Right cardiac atrium (tissue), 5 donors: ENCODE data around the gene GTF3C2. TPM values are rescaled to one million over a fixed set of nuclear protein-coding genes. Genes with fewer than 3 reads are reported as not detected.

Experiments used
- ATAC-seq, 2 donors: fragments of 200-7000 bp; cut with Tn5 transposase; one replicate each; pipeline versions ENCODE4 v1.8.0 to v1.9.1; 2020; ENCODE audit warnings: moderate library complexity in 2 of 2, mild to moderate bottlenecking in 1 of 2
- DNase-seq, 3 donors: peaks; one replicate each; pipeline ENCODE4 v3.0.0-alpha.2; 2020
- H3K27ac ChIP-seq: one replicate; pipeline ENCODE4 v1.5.1; 2013; ENCODE audit warnings: mild to moderate bottlenecking, low read length, control low read depth, moderate library complexity
- H3K27me3 ChIP-seq: one replicate; pipeline ENCODE4 v1.6.1; 2013; ENCODE audit not compliant: control insufficient read depth, insufficient read depth
- H3K4me1 ChIP-seq: one replicate; pipeline ENCODE4 v1.6.1; 2013; ENCODE audit warnings: low read length; ENCODE audit not compliant: control insufficient read depth, insufficient read depth
- H3K4me3 ChIP-seq: one replicate; pipeline ENCODE4 v1.5.1; 2013; ENCODE audit warnings: low read length, control low read depth
- H3K9me3 ChIP-seq: one replicate; pipeline ENCODE4 v1.6.1; 2013; ENCODE audit warnings: low read length; ENCODE audit not compliant: control insufficient read depth
- WGBS: extraction: QIAGEN DNeasy Blood & Tissue Kit; methylation state at CpG from one replicate; pipeline ENCODE4 v1.1.7; 2013; 5-methylcytosine and 5-hydroxymethylcytosine counted together
- intact Hi-C, 4 donors: fragments of 100-400 bp; cut with DNase I; formaldehyde crosslinking; loops; one replicate each; pipeline versions ENCODE4 v1.11.0 to v1.14.0; 2022 to 2023
- polyA plus RNA-seq: library from polyadenylated mRNA; stranded (reverse); fragments of 200-250 nt; gene quantifications from one replicate; pipeline ENCODE4 v1.2.3, GENCODE V29; 2013
- total RNA-seq, 4 donors: library from RNA; stranded (reverse); fragmentation: NEBNext Ultra II Directional; extraction: Animal tissue kit (Norgen Biotek cat#: 25700); gene quantifications; one replicate each; pipeline ENCODE4 v1.2.1, GENCODE V29; 2021
- donor health status: healthy with polysubstance abuse.
- donor health status: DM: no; HTN: yes; CAD: no.
- donor health status: DM: no; HTN: no; CAD: no.
- donor health status: DM: no; HTN: yes; CAD: no; lungs with severe emphysema.
- donor health status: DM: yes; HTN: yes; CAD: no.

GTF3C2 gene
- total and polyA plus RNA-seq, 5 donors, result 16.9 to 32.1 (median 24.9) TPM

GRCh38 chr2:27379383-27379835 is 22.8 kb upstream of the GTF3C2 start:
- peaks cover 2% of the 10 kb centered on the region for H3K4me1 ChIP-seq
- DNase-seq (no peak), ATAC-seq (no peak)
- no peaks in the 10 kb centered on the region for H3K9me3 ChIP-seq
- WGBS, result 79% methylated on average over 2 of the region's 2 CpGs
- no peaks in the 10 kb centered on the region for H3K27me3 ChIP-seq
- H3K27ac ChIP-seq, result no peak overlapping the region
- intact Hi-C loops, result no loop called here
- peak overlapping the region; percentile 80 for H3K4me3 ChIP-seq

- Histone ChIP-seq H3K4me3 (no peak overlapping the region), H3K27me3 (no peaks in the 10 kb centered on the region), H3K4me1 (peaks cover 2% of the 10 kb centered on the region), H3K27ac (no peak overlapping the region), H3K9me3 (no peaks in the 10 kb centered on the region)
- 86% methylated on average over 9 of the region's 9 CpGs for WGBS
- intact Hi-C loops, result no loop called here
- peak in 1 of 3 donors; percentile 68 for DNase-seq
- no peak for ATAC-seq
These were observed 22.3 kb upstream of the GTF3C2 start for GRCh38 chr2:27378809-27379290.

- no peaks in the 10 kb centered on the region for H3K9me3 ChIP-seq
- no peak overlapping the region for H3K27ac ChIP-seq
- ATAC-seq (no peak), DNase-seq (peak; percentile 35 to 70 (median 67))
- H3K4me3 ChIP-seq, result no peak overlapping the region
- peaks cover 2% of the 10 kb centered on the region for H3K4me1 ChIP-seq
- H3K27me3 ChIP-seq, result no peaks in the 10 kb centered on the region
- WGBS, result 80% methylated on average over 29 of the region's 29 CpGs
- intact Hi-C loops, result no loop called here
These were observed 21.7 kb upstream of the GTF3C2 start for GRCh38 chr2:27378096-27378808.

- DNase-seq, result peak in 2 of 3 donors; percentile 60 to 61
- intact Hi-C loops, result no loop called here
- WGBS, result 88% methylated on average over 18 of the region's 18 CpGs
These were observed 21.1 kb upstream of the GTF3C2 start for GRCh38 chr2:27377618-27378095.

GRCh38 chr2:27376866-27377617 is 20.5 kb upstream of the GTF3C2 start:
- no peaks in the 10 kb centered on the region for H3K9me3 ChIP-seq
- DNase-seq, result no peak
- intact Hi-C loops, result no loop called here
- H3K4me3 ChIP-seq, result no peak overlapping the region
- no peak for ATAC-seq
- no peaks in the 10 kb centered on the region for H3K27me3 ChIP-seq
- H3K27ac ChIP-seq, result no peak overlapping the region
- H3K4me1 ChIP-seq, result peaks cover 5% of the 10 kb centered on the region
- WGBS, result 64% methylated on average over 10 of the region's 10 CpGs

More at GRCh38 chr2:27377618-27378095, 21.1 kb upstream of the GTF3C2 start:
- Histone ChIP-seq H3K9me3 (no peaks in the 10 kb centered on the region), H3K27ac (no peak overlapping the region), H3K4me3 (no peak overlapping the region), H3K4me1 (peaks cover 2% of the 10 kb centered on the region), H3K27me3 (no peaks in the 10 kb centered on the region)
- no peak for ATAC-seq

- intact Hi-C loops, result no loop called here
- no peak overlapping the region for H3K4me3 ChIP-seq
- 80% methylated on average over 16 of the region's 16 CpGs for WGBS
- ATAC-seq (no peak), DNase-seq (peak in 1 of 3 donors; percentile 43)
- H3K27ac ChIP-seq, result no peak overlapping the region
- H3K4me1 ChIP-seq, result peaks cover 5% of the 10 kb centered on the region
- no peaks in the 10 kb centered on the region for H3K9me3 ChIP-seq
- H3K27me3 ChIP-seq, result no peaks in the 10 kb centered on the region
These were observed 19.7 kb upstream of the GTF3C2 start for GRCh38 chr2:27376151-27376865.

- no peak overlapping the region for H3K4me3 ChIP-seq
- no peaks in the 10 kb centered on the region for H3K27me3 ChIP-seq
- intact Hi-C loops, result no loop called here
- no peak overlapping the region for H3K27ac ChIP-seq
- H3K4me1 ChIP-seq, result peaks cover 3% of the 10 kb centered on the region
- DNase-seq (peak in 1 of 3 donors; percentile 59), ATAC-seq (no peak)
- 88% methylated on average over 20 of the region's 20 CpGs for WGBS
- no peaks in the 10 kb centered on the region for H3K9me3 ChIP-seq
These were observed 19.0 kb upstream of the GTF3C2 start for GRCh38 chr2:27375513-27376099.

GRCh38 chr2:27373567-27373966 is 17.0 kb upstream of the GTF3C2 start:
- Histone ChIP-seq H3K27me3 (no peaks in the 10 kb centered on the region), H3K4me3 (no peak overlapping the region), H3K27ac (no peak overlapping the region), H3K9me3 (no peaks in the 10 kb centered on the region), H3K4me1 (peaks cover 3% of the 10 kb centered on the region)
- ATAC-seq, result no peak
- no peak for DNase-seq
- WGBS, result 82% methylated on average over 5 of the region's 5 CpGs
- intact Hi-C loops, result no loop called here

GRCh38 chr2:27372937-27373336 is 16.4 kb upstream of the GTF3C2 start:
- peaks cover 3% of the 10 kb centered on the region for H3K4me1 ChIP-seq
- no peak overlapping the region for H3K4me3 ChIP-seq
- ATAC-seq (no peak), DNase-seq (no peak)
- 92% methylated on average over 6 of the region's 6 CpGs for WGBS
- no peak overlapping the region for H3K27ac ChIP-seq
- H3K27me3 ChIP-seq, result no peaks in the 10 kb centered on the region
- intact Hi-C loops, result no loop called here
- H3K9me3 ChIP-seq, result no peaks in the 10 kb centered on the region

GRCh38 chr2:27370816-27371620 is 14.5 kb upstream of the GTF3C2 start:
- under 1% methylated on average over 46 of the region's 46 CpGs for WGBS
- intact Hi-C loops, result no loop called here
- Histone ChIP-seq H3K4me1 (peaks cover 3% of the 10 kb centered on the region), H3K4me3 (peak overlapping the region; percentile 70), H3K27ac (peak overlapping the region; percentile 73), H3K9me3 (no peaks in the 10 kb centered on the region), H3K27me3 (no peaks in the 10 kb centered on the region)
- peak; percentile 45 to 57 for ATAC-seq
- peak in 2 of 3 donors; percentile 77 for DNase-seq
